ENCODE data around the gene UBE2O.

GRCh38 chr17:76474238-76474637, 21.3 kb upstream of the UBE2O start:
- no peak for TF ChIP-seq CTCF (IDR thresholded peaks at IDR 0.05)
- TF ChIP-seq POLR2A (IDR thresholded peaks at IDR 0.05): no peak

Measured in body of pancreas (tissue), 4 donors.